Transverse colon (tissue), 4 donors: ENCODE measurements around the gene CD209.

Experiments used
- POLR2A ChIP-seq: fragments of 450-650 bp; IDR thresholded peaks from one replicate; pipeline ENCODE4 v1.6.1; 2016; ENCODE audit warnings: antibody characterized with exemption, mild to moderate bottlenecking, moderate library complexity
- POLR2AphosphoS5 ChIP-seq, 3 donors: sonication (generic); formaldehyde crosslinking; IDR thresholded peaks; one replicate each; pipeline ENCODE4 v1.6.1; 2016; ENCODE audit warnings: antibody characterized with exemption in 3 of 3
- TF ChIP-seq, protein P1 (sequence below), 5 experiments: fragments of 200-600 bp in 3 of 5; fragments of 450-650 bp in 2 of 5; sonication (generic) in 3 of 5; IDR thresholded peaks; 1 replicate in 2 of 5; 2 replicates in 3 of 5; pipeline ENCODE4 v1.5.1; 2016 to 2017; ENCODE audit warnings: antibody characterized with exemption in 5 of 5, inconsistent platforms in 3 of 5, mild to moderate bottlenecking in 2 of 5, moderate library complexity in 1 of 5

DNA sequence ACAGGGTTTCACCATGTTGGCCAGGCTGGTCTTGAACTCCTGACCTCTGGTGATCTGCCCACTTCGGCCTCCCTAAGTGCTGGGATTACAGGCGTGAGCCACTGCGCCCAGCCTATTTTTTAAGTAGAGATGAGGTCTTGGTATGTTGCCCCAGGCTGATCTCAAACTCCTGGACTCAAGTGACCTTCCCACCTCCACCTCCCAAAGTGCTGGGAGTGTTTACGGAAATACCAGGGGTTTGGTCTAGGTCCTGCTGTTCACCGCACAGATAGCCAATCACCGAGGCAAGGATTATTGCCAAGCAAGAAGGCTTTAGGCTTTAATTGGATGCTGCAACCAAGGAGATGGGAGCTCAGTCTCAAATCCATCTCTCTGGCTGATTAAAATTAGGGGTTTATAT lies 27.0 kb downstream of the CD209 start:
- TF ChIP-seq POLR2AphosphoS5 (IDR thresholded peaks at IDR 0.05) (no peak), POLR2A (no peak)
- TF ChIP-seq, protein P1, sequence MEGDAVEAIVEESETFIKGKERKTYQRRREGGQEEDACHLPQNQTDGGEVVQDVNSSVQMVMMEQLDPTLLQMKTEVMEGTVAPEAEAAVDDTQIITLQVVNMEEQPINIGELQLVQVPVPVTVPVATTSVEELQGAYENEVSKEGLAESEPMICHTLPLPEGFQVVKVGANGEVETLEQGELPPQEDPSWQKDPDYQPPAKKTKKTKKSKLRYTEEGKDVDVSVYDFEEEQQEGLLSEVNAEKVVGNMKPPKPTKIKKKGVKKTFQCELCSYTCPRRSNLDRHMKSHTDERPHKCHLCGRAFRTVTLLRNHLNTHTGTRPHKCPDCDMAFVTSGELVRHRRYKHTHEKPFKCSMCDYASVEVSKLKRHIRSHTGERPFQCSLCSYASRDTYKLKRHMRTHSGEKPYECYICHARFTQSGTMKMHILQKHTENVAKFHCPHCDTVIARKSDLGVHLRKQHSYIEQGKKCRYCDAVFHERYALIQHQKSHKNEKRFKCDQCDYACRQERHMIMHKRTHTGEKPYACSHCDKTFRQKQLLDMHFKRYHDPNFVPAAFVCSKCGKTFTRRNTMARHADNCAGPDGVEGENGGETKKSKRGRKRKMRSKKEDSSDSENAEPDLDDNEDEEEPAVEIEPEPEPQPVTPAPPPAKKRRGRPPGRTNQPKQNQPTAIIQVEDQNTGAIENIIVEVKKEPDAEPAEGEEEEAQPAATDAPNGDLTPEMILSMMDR (IDR thresholded peaks at IDR 0.05): no peak
